Esophagus squamous epithelium (tissue), 4 donors: ENCODE results near the gene KAT7.

Experiments used
- POLR2A ChIP-seq, 4 donors: fragments of 450-650 bp; IDR thresholded peaks; one replicate each; pipeline ENCODE4 v1.6.1; 2017; ENCODE audit warnings: antibody characterized with exemption in 4 of 4, mild to moderate bottlenecking in 4 of 4, moderate library complexity in 3 of 4
- TF ChIP-seq, protein P1 (sequence below), 6 experiments: fragments of 450-650 bp in 4 of 6; fragments of 200-600 bp in 2 of 6; sonication (generic) in 2 of 6; IDR thresholded peaks; one replicate each; pipeline ENCODE4 v1.5.1; 2016 to 2019; ENCODE audit warnings: antibody characterized with exemption in 6 of 6, mild to moderate bottlenecking in 4 of 6, moderate library complexity in 4 of 6

- TF ChIP-seq, protein P1, sequence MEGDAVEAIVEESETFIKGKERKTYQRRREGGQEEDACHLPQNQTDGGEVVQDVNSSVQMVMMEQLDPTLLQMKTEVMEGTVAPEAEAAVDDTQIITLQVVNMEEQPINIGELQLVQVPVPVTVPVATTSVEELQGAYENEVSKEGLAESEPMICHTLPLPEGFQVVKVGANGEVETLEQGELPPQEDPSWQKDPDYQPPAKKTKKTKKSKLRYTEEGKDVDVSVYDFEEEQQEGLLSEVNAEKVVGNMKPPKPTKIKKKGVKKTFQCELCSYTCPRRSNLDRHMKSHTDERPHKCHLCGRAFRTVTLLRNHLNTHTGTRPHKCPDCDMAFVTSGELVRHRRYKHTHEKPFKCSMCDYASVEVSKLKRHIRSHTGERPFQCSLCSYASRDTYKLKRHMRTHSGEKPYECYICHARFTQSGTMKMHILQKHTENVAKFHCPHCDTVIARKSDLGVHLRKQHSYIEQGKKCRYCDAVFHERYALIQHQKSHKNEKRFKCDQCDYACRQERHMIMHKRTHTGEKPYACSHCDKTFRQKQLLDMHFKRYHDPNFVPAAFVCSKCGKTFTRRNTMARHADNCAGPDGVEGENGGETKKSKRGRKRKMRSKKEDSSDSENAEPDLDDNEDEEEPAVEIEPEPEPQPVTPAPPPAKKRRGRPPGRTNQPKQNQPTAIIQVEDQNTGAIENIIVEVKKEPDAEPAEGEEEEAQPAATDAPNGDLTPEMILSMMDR (IDR thresholded peaks at IDR 0.05) = peak in 4 of 6 experiments; percentile 13 to 50 (median 28)
- no peak for TF ChIP-seq POLR2A (IDR thresholded peaks at IDR 0.05)
Observed at GRCh38 chr17:49843774-49844350, 55.4 kb downstream of the KAT7 start.
